Body of pancreas (tissue), 4 donors: ENCODE results near the gene NLGN1. TPM values are rescaled to one million over a fixed set of nuclear protein-coding genes. Genes with fewer than 3 reads are reported as not detected.

ENCODE experiments used
- ATAC-seq: fragments of 150-250 bp; one replicate; pipeline ENCODE4 v1.9.1; 2016
- DNase-seq, 4 donors: peaks; one replicate each; pipeline ENCODE4 v3.0.0-alpha.2; 2019
- H3K27ac ChIP-seq, 4 donors: fragments of 200-600 bp; sonication (generic); 1 replicate in 3 of 4; 2 replicates in 1 of 4; pipeline versions ENCODE4 v1.5.1 to v1.6.1; 2016 to 2019; ENCODE audit warnings: mild to moderate bottlenecking in 1 of 4, mixed read lengths in 1 of 4, moderate library complexity in 1 of 4
- H3K27me3 ChIP-seq, 2 donors: fragments of 200-600 bp; sonication (generic); one replicate each; pipeline ENCODE4 v1.6.0; 2016; ENCODE audit warnings: mild to moderate bottlenecking in 1 of 2
- H3K36me3 ChIP-seq, 2 donors: fragments of 200-600 bp; sonication (generic); replicated peaks in 1 of 2; 2 replicates each; pipeline ENCODE4 v1.5.1; 2016; ENCODE audit warnings: low read depth in 2 of 2; ENCODE audit not compliant: insufficient read depth in 1 of 2
- H3K4me1 ChIP-seq: fragments of 200-600 bp; sonication (generic); one replicate; pipeline ENCODE4 v1.6.0; 2016
- H3K4me3 ChIP-seq, 2 donors: fragments of 200-600 bp; sonication (generic); 1 replicate in 1 of 2; 2 replicates in 1 of 2; pipeline ENCODE4 v1.5.1; 2016 to 2019
- H3K9me3 ChIP-seq, 3 donors: fragments of 200-600 bp; sonication (generic); 1 replicate in 2 of 3; 2 replicates in 1 of 3; pipeline ENCODE4 v1.5.1; 2016
- CTCF ChIP-seq, 7 experiments: fragments of 450-650 bp in 4 of 7; fragments of 200-600 bp in 3 of 7; sonication (generic) in 3 of 7; IDR thresholded peaks; one replicate each; pipeline ENCODE4 v1.5.1; 2016 to 2019; ENCODE audit warnings: antibody characterized with exemption in 7 of 7
- POLR2A ChIP-seq, 3 donors: fragments of 450-650 bp; IDR thresholded peaks; one replicate each; pipeline ENCODE4 v1.6.1; 2016; ENCODE audit warnings: antibody characterized with exemption in 3 of 3, mild to moderate bottlenecking in 2 of 3
- WGBS, 2 donors: methylation state at CpG; one replicate each; pipeline ENCODE4 v1.1.5; 2017; 5-methylcytosine and 5-hydroxymethylcytosine counted together
- intact Hi-C: fragments of 100-400 bp; cut with DNase I; formaldehyde crosslinking; loops from one replicate; pipeline ENCODE4 v1.15.1; 2023
- total RNA-seq, 2 donors: library from RNA; depleted of rRNA; stranded (reverse); fragments of >200 nt; gene quantifications; one replicate each; pipeline ENCODE4 v1.1.0, GENCODE V29; 2016

The NLGN1 gene
- total RNA-seq, 2 donors from 2014 or later, result 0.52 to 1.3 TPM

- no peaks in the 10 kb centered on the region for H3K27me3 ChIP-seq
- WGBS, 2 donors, result 73 to 83% methylated on average over 3 of the region's 3 CpGs
- TF ChIP-seq POLR2A (IDR thresholded peaks at IDR 0.05) (no peak), CTCF (IDR thresholded peaks at IDR 0.05) (no peak)
- ATAC-seq (no peak), DNase-seq (no peak)
- H3K4me1 ChIP-seq, result no peaks in the 10 kb centered on the region
- no peak overlapping the region for H3K4me3 ChIP-seq
- intact Hi-C loops, result no loop called here
- H3K36me3 ChIP-seq, result no peaks in the 10 kb centered on the region
- H3K27ac ChIP-seq, result no peak overlapping the region
- H3K9me3 ChIP-seq, result no peaks in the 10 kb centered on the region
Measured at GRCh38 chr3:173747427-173747826, 349.9 kb downstream of the NLGN1 start.

GRCh38 chr3:173748105-173748504 is 350.6 kb downstream of the NLGN1 start:
- Histone ChIP-seq H3K36me3 (no peaks in the 10 kb centered on the region), H3K4me1 (no peaks in the 10 kb centered on the region), H3K27ac (no peak overlapping the region), H3K9me3 (no peaks in the 10 kb centered on the region), H3K27me3 (no peaks in the 10 kb centered on the region), H3K4me3 (no peak overlapping the region)
- WGBS, 2 donors, result 77 to 81% methylated on average over 1 of the region's 1 CpG
- DNase-seq, result no peak
- TF ChIP-seq POLR2A (IDR thresholded peaks at IDR 0.05) (no peak), CTCF (IDR thresholded peaks at IDR 0.05) (no peak)
- intact Hi-C loops, result no loop called here
- no peak for ATAC-seq

GRCh38 chr3:173750095-173750494 is 352.6 kb downstream of the NLGN1 start:
- Histone ChIP-seq H3K9me3 (no peaks in the 10 kb centered on the region), H3K36me3 (no peaks in the 10 kb centered on the region), H3K4me1 (no peaks in the 10 kb centered on the region), H3K27ac (no peak overlapping the region), H3K4me3 (no peak overlapping the region), H3K27me3 (no peaks in the 10 kb centered on the region)
- intact Hi-C loops, result no loop called here
- DNase-seq (no peak), ATAC-seq (no peak)
- 31 to 39% methylated on average over 2 of the region's 2 CpGs for WGBS, 2 donors
- no peak for TF ChIP-seq CTCF (IDR thresholded peaks at IDR 0.05)
- no peak for TF ChIP-seq POLR2A (IDR thresholded peaks at IDR 0.05)

- H3K9me3 ChIP-seq, result no peaks in the 10 kb centered on the region
- intact Hi-C loops, result no loop called here
- no peak overlapping the region for H3K27ac ChIP-seq
- H3K4me1 ChIP-seq, result no peaks in the 10 kb centered on the region
- no peak for DNase-seq
- 77 to 82% methylated on average over 1 of the region's 1 CpG for WGBS, 2 donors
- H3K27me3 ChIP-seq, result no peaks in the 10 kb centered on the region
- ATAC-seq, result no peak
- H3K4me3 ChIP-seq, result no peak overlapping the region
- no peaks in the 10 kb centered on the region for H3K36me3 ChIP-seq
- no peak for TF ChIP-seq POLR2A (IDR thresholded peaks at IDR 0.05)
- TF ChIP-seq CTCF (IDR thresholded peaks at IDR 0.05), result no peak
Measured at GRCh38 chr3:173750591-173750990, 353.0 kb downstream of the NLGN1 start.

GRCh38 chr3:173753593-173753992 is 356.0 kb downstream of the NLGN1 start:
- no peak overlapping the region for H3K27ac ChIP-seq
- TF ChIP-seq CTCF (IDR thresholded peaks at IDR 0.05) (no peak), POLR2A (IDR thresholded peaks at IDR 0.05) (no peak)
- DNase-seq, result no peak
- no peaks in the 10 kb centered on the region for H3K36me3 ChIP-seq
- H3K27me3 ChIP-seq, result no peaks in the 10 kb centered on the region
- H3K4me3 ChIP-seq, result no peak overlapping the region
- no peak for ATAC-seq
- H3K4me1 ChIP-seq, result no peaks in the 10 kb centered on the region
- intact Hi-C loops, result no loop called here
- H3K9me3 ChIP-seq, result no peaks in the 10 kb centered on the region
